Ovary (tissue), 9 donors: Measurements from ENCODE around the gene THBS4. TPM values are rescaled to one million over a fixed set of nuclear protein-coding genes. Genes with fewer than 3 reads are reported as not detected.

ENCODE experiments used
- DNase-seq, 5 donors: peaks; one replicate each; pipeline ENCODE4 v3.0.0-alpha.2; 2019 to 2020
- H3K27ac ChIP-seq, 2 donors: fragments of 200-600 bp; one replicate each; pipeline versions ENCODE4 v1.5.1 to v1.8.0; 2019 to 2022
- H3K27me3 ChIP-seq: fragments of 200-600 bp; one replicate; pipeline ENCODE4 v1.8.0; 2022
- H3K36me3 ChIP-seq: fragments of 200-600 bp; sonication (generic); one replicate; pipeline ENCODE4 v1.5.1; 2019
- H3K4me1 ChIP-seq: one replicate; pipeline ENCODE4 v1.8.1; 2013; ENCODE audit warnings: mild to moderate bottlenecking, moderate library complexity; ENCODE audit not compliant: insufficient read depth
- H3K4me3 ChIP-seq: fragments of 200-600 bp; sonication (generic); one replicate; pipeline ENCODE4 v1.5.1; 2017
- H3K9me3 ChIP-seq, 2 donors: fragments of 200-600 bp in 1 of 2; sonication (generic) in 1 of 2; one replicate each; pipeline versions ENCODE4 v1.5.1 to v1.8.1; 2013 to 2019; ENCODE audit warnings: mild to moderate bottlenecking in 1 of 2, moderate library complexity in 1 of 2
- CTCF ChIP-seq, 3 donors: fragments of 450-650 bp in 2 of 3; fragments of 200-600 bp in 1 of 3; IDR thresholded peaks; one replicate each; pipeline versions ENCODE4 v1.5.1 to v1.8.0; 2016 to 2022; ENCODE audit warnings: antibody characterized with exemption in 3 of 3, mild to moderate bottlenecking in 1 of 3
- EP300 ChIP-seq: sonication (generic); formaldehyde crosslinking; IDR thresholded peaks from one replicate; pipeline ENCODE4 v1.6.1; 2017; ENCODE audit warnings: antibody characterized with exemption
- POLR2A ChIP-seq: fragments of 450-650 bp; IDR thresholded peaks from one replicate; pipeline ENCODE4 v1.6.1; 2017; ENCODE audit warnings: antibody characterized with exemption, mild to moderate bottlenecking, moderate library complexity
- WGBS, 3 donors: extraction: QIAGEN DNeasy Blood & Tissue Kit in 1 of 3; methylation state at CpG; one replicate each; pipeline versions ENCODE4 v1.1.5 to v1.1.7; 2013 to 2017; 5-methylcytosine and 5-hydroxymethylcytosine counted together
- intact Hi-C, 4 donors: fragments of 100-400 bp; cut with DNase I; formaldehyde crosslinking; loops; one replicate each; pipeline versions ENCODE4 v1.11.0 to v1.15.1; 2022 to 2023
- polyA plus RNA-seq, 2 donors: library from polyadenylated mRNA; stranded (reverse); fragments of 200-250 nt in 1 of 2; fragments of 350-450 nt in 1 of 2; fragmentation: Illumina TruSeq in 1 of 2; extraction: RNeasy Lipid Tissue Mini Kit (QIAGEN cat#74804) in 1 of 2; gene quantifications; one replicate each; pipeline ENCODE4 v1.2.3, GENCODE V29; 2013 to 2014
- total RNA-seq, 7 donors: library from RNA; depleted of rRNA in 2 of 7; stranded (reverse); fragments of >200 nt in 2 of 7; fragmentation: NEBNext Ultra II Directional in 3 of 7; extraction: Animal tissue kit (Norgen Biotek cat#: 25700) in 3 of 7; gene quantifications; one replicate each; pipeline versions ENCODE4 v1.1.0 to v1.2.4, GENCODE V29; 2016 to 2023
- donor health status: DM: no; HTN: no; CAD: no; lungs with moderate emphysema.
- donor health status: DM: no; HTN: no; CAD: no.
- donor health status: Bipolar disorder and iron deficiency.
- donor health status: DM: yes; HTN: yes; CAD: no.
- donor health status: DM: no; HTN: no; CAD: no.
- donor health status: DM: yes; HTN: yes; CAD: no.

THBS4 gene
- total and polyA plus RNA-seq, 9 donors, result 1.9 to 89.6 (median 5.1) TPM

GRCh38 chr5:80071510-80072021 is 36.4 kb downstream of the THBS4 start:
- intact Hi-C loops, result no loop called here
- H3K36me3 ChIP-seq, result no peaks in the 10 kb centered on the region
- no peak for TF ChIP-seq EP300
- no peak for TF ChIP-seq CTCF (IDR thresholded peaks at IDR 0.05)
- no peak for TF ChIP-seq POLR2A
- DNase-seq, result no peak
- no peak overlapping the region for H3K4me3 ChIP-seq
- H3K27me3 ChIP-seq, result no peaks in the 10 kb centered on the region
- H3K9me3 ChIP-seq, result no peaks in the 10 kb centered on the region
- WGBS, 3 donors, result 92 to 97% (median 92%) methylated on average over 2 of the region's 2 CpGs
- no peak overlapping the region for H3K27ac ChIP-seq
- peaks cover 14% of the 10 kb centered on the region for H3K4me1 ChIP-seq

GRCh38 chr5:80072103-80073073 is 37.2 kb downstream of the THBS4 start:
- Histone ChIP-seq H3K27me3 (no peaks in the 10 kb centered on the region), H3K9me3 (no peaks in the 10 kb centered on the region), H3K36me3 (no peaks in the 10 kb centered on the region), H3K4me3 (no peak overlapping the region), H3K27ac (no peak overlapping the region), H3K4me1 (peaks cover 14% of the 10 kb centered on the region)
- no peak for TF ChIP-seq CTCF (IDR thresholded peaks at IDR 0.05)
- no peak for TF ChIP-seq POLR2A
- TF ChIP-seq EP300, result no peak
- intact Hi-C loops, result no loop called here
- WGBS, 3 donors, result 82 to 91% (median 90%) methylated on average over 10 of the region's 10 CpGs
- no peak for DNase-seq

GRCh38 chr5:80076131-80077050 is 41.2 kb downstream of the THBS4 start:
- DNase-seq, result no peak
- Histone ChIP-seq H3K27me3 (no peaks in the 10 kb centered on the region), H3K4me1 (peaks cover 6% of the 10 kb centered on the region), H3K27ac (no peak overlapping the region), H3K9me3 (no peaks in the 10 kb centered on the region), H3K4me3 (no peak overlapping the region), H3K36me3 (no peaks in the 10 kb centered on the region)
- TF ChIP-seq POLR2A, result no peak
- no peak for TF ChIP-seq EP300
- no peak for TF ChIP-seq CTCF (IDR thresholded peaks at IDR 0.05)
- intact Hi-C loops, result no loop called here
- 85 to 86% (median 85%) methylated on average over 10 of the region's 10 CpGs for WGBS, 3 donors

GRCh38 chr5:80077051-80077714 is 42.0 kb downstream of the THBS4 start:
- DNase-seq, result no peak
- intact Hi-C loops, result no loop called here
- H3K4me1 ChIP-seq, result peaks cover 6% of the 10 kb centered on the region
- 92 to 98% (median 94%) methylated on average over 3 of the region's 3 CpGs for WGBS, 3 donors
- no peak overlapping the region for H3K4me3 ChIP-seq
- H3K9me3 ChIP-seq, result no peaks in the 10 kb centered on the region
- TF ChIP-seq CTCF (IDR thresholded peaks at IDR 0.05), result no peak
- TF ChIP-seq POLR2A, result no peak
- TF ChIP-seq EP300, result no peak
- H3K27ac ChIP-seq, result no peak overlapping the region
- H3K27me3 ChIP-seq, result no peaks in the 10 kb centered on the region
- no peaks in the 10 kb centered on the region for H3K36me3 ChIP-seq
